CD4-positive, alpha-beta T cell treated with Interleukin-6 for 4 hours (primary cell): Measurements from ENCODE around the gene LAMTOR4.
A peak's percentile ranks its signal among the peaks of the same experiment; 100 is the strongest.

Source experiments
- DNase-seq: peaks from one replicate; pipeline ENCODE4 v3.0.0-alpha.2; 2020; ENCODE audit warnings: mixed read lengths

The LAMTOR4 gene

GRCh38 chr7:100154651-100155491 lies 6.2 kb downstream of the LAMTOR4 start:
- DNase-seq = no peak

GRCh38 chr7:100155553-100156317 lies 7.0 kb downstream of the LAMTOR4 start:
- no peak for DNase-seq

GRCh38 chr7:100156331-100157068 lies 7.8 kb downstream of the LAMTOR4 start:
- DNase-seq = no peak

GRCh38 chr7:100157069-100157333 lies 8.3 kb downstream of the LAMTOR4 start:
- no peak for DNase-seq

GRCh38 chr7:100157334-100158228 lies 8.9 kb downstream of the LAMTOR4 start:
- no peak for DNase-seq

GRCh38 chr7:100158229-100159098 lies 9.7 kb downstream of the LAMTOR4 start, which contains the start of gene TRAPPC14:
Gene TRAPPC14, minus strand, starts transcription at chr7:100158723. Its CDS starts 224 bp downstream, at chr7:100158499.
- peak; percentile 98 for DNase-seq

- DNase-seq = no peak
These were observed 10.4 kb downstream of the LAMTOR4 start for GRCh38 chr7:100159099-100159623.

GRCh38 chr7:100160067-100160466 lies 11.3 kb downstream of the LAMTOR4 start:
- no peak for DNase-seq

GRCh38 chr7:100163006-100163531 lies 14.4 kb downstream of the LAMTOR4 start:
- DNase-seq = peak; percentile 36

GRCh38 chr7:100163871-100164270 lies 15.2 kb downstream of the LAMTOR4 start:
- no peak for DNase-seq

- DNase-seq = peak; percentile 69
These were observed 17.7 kb downstream of the LAMTOR4 start for GRCh38 chr7:100166317-100166940.

- DNase-seq = no peak
These were observed 18.5 kb downstream of the LAMTOR4 start for GRCh38 chr7:100166970-100167911.

GRCh38 chr7:100167912-100168323 lies 19.2 kb downstream of the LAMTOR4 start:
- no peak for DNase-seq

- DNase-seq = peak; percentile 55
These were observed 20.6 kb downstream of the LAMTOR4 start for GRCh38 chr7:100169147-100169850.

GRCh38 chr7:100170101-100170897 lies 21.6 kb downstream of the LAMTOR4 start:
- DNase-seq = no peak

- peak; percentile 54 for DNase-seq
These were observed 22.5 kb downstream of the LAMTOR4 start for GRCh38 chr7:100171087-100171681.

GRCh38 chr7:100171840-100172239 lies 23.1 kb downstream of the LAMTOR4 start:
- DNase-seq = peak; percentile 43
